Suppressor macrophage treated with lipopolysaccharide for 1 hour (primary cell): ENCODE data around the gene PBLD.
A peak's percentile ranks its signal among the peaks of the same experiment; 100 is the strongest.

Source experiments
- DNase-seq, 3 donors: peaks; one replicate each; pipeline ENCODE4 v3.0.0-alpha.2; 2020 to 2022

Gene PBLD

DNA sequence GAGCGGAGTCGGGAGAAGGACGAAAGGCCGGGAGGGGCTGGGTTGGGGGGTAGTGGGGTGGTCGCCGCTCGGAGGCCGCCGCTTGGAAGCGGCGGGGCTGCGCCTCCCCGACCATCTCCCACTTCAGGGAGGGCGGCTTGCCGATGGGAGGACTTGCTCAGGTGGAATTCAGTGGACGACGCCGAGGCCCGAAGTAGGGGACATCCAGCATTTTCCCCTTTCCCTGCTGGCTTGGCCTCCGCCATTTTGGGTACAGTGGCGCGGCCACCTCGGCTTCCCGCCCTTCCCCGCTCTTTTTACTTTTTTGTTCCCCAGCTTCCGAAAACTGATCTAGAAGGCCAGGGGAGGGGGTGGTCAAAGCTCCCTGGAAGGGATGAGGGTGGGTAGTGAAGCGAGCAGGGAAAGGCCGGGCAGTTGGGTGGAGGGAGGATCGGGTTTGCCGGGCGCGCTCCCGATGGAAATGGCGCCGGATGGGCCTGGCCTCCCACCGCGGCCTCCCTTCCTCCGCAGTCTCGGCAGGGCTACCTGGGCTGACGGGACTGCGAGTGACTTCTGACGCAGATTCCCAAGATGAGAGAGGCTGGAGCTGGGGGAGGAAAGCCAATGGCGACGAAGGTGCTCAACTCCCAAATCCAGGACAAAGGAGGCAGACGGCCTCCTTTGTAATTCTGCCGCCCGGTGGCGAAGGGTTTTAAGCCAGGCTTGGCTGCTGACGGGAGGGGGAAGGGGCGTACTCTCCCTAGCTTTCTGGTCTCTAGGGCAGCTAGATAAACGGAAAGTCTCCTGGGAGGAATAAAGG, at the start of gene PBLD:
Gene PBLD (minus strand): TSS at position 670 of the 799 bp plus-strand sequence. CDS start 26,084 bp downstream, outside the sequence.
- peak; percentile 72 to 83 (median 74) for DNase-seq

DNA sequence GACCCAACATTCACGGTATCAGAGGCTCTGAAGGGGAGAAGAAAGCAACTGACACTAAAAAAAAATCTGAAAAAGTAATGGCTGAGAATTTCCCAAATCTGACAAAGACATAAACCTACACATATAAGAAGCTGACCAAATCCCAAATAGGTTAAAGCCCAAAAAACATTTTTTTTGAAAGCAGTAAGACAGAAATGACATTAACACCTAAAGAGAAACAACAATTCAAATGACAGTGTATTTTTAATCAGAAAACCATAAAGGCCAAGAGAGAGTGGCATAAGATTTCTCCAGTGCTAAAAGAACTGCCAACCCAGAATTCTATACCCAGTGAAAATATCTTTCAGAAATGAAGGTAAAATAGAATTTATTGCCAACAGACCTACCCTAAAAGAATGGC, 38.9 kb upstream of the PBLD start:
- no peak for DNase-seq

DNA sequence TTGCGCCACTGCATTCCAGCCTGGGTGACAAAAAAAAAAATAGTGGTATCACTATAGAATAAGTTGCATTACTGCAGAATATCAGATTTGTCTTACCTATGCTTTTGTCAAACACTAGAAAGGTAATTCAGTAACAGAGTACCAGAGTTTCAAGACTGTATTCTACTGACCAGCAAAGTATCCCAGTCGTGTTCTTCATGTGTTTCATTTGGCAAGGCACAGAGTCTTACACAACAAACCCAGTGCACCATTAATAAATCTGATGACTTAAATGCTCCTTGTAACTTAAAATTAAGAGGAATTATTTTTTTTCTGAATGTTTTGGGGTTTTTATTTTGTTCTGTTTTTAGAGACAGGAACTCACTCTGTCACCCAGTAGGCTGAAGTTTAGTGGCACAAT, 34.4 kb upstream of the PBLD start:
- no peak for DNase-seq

DNA sequence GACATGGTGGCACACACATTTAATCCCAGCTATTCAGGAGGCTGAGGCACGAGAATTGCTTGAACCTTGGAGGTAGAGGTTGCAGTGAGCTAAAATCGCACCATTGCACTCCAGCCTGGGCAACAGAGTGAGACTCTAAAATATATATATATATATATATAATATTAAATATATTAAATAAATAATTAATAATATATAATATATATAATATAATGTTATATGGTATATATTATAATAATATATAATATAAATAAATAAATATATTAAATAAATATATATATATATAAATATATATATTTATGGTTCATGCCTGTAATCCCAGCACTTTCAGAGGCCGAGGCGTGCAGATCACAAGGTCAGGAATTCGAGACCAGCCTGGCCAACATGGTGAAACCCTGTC, 33.9 kb upstream of the PBLD start:
- no peak for DNase-seq

DNA sequence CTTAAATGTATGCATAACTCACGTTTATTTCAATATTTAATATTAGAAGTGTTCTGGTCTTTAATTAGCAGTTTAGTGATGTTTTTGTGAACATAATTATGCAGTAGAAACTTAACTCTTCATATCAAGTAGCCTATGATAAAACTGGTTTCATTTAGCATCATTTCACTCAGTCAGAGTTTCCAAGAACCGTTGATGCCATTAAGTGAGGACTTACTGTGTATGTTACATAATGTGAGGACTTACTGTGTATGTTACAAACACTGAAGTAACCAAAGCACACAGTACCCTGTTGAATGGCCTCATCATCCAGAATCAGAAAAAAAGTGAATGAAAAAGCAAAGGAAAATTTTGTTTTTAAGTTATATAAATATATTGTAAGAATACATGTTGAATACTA, 32.9 kb upstream of the PBLD start:
- no peak for DNase-seq

DNA sequence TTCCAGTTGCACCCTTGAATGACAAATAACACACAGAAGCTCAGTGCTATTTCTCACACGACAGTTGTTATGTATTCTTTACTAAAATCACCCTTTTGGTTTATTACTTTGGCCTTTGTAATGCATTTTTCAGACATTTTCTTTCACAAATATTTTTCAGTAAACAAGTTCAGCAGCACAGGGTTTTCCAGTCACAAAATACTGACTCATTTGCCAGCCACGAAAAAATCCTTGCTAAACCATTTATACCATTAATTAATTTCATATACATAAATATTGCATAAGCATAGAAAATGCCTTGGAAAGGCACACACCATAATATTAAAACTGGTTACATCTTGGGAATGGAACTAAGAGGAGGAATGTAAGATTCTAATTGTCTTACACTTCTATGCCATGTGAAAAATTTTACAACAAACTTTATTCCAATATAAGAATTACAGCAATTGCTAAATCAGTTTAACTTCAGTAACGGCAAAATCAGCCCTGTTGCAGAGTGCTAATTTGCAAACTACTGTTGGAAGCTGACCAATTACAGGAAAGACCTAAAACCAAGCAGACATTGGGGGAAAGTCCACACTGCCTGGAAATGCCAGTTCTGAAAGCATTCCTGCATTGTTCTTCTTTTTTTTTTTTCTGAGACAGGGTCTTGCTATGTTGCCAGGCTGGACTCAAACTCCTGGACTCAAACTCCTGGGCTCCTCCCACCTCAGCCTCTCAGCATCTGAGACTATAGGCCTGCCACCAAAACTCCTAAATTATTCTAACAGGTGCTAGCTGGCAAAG, 31.6 kb upstream of the PBLD start:
- no peak for DNase-seq

DNA sequence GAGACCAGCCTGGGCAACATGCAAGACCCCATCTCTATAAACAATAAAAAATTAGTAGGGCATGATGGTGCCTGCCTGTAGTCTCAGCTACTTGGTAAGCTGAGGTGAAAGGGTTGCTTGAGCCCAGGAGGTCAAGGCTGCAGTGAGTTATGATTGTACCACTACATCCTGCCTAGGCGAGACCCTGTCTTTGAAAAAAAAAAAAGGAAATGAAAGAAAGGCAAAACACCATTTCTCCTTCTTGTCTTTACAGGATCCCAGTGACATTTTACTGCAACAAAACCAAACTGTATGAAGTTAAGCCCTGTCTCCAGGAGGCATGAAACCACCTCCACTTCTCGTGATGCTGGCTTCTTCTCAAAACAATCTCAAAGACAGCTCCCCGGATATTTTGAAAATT, 29.9 kb upstream of the PBLD start:
- DNase-seq = no peak

DNA sequence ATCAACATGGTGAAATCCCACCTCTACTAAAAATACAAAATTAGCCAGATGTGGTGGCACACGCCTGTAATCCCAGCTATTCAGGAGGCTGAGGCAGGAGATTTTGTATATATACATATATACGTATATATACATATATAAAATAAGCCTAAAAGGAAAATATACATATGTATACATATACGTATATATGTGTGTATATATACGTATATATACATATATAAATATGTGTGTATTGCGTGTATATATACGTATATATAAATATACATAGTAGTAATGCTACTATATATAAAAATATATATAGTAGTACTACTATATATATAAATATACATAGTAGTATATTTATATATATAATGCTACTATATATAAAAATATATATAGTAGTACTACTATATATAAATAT, 26.5 kb upstream of the PBLD start:
- no peak for DNase-seq

DNA sequence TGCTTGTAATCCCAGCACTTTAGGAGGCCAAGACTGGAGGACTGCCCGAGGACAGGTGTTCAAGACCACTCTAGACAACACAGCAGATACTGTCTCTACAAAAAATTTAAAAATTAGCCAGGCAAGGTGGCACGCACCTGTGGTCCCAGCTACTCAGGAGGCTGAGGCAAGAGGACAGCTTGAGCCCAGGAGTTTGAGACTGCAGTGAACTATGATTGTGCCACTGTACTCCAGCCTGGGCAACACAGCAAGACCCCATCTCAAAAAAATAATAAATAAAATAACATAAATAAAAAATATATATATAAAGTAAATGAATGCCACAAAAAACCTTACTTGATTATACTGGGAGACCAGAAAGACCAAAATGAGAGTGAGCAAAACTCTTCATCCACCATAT, 20.8 kb upstream of the PBLD start:
- no peak for DNase-seq

DNA sequence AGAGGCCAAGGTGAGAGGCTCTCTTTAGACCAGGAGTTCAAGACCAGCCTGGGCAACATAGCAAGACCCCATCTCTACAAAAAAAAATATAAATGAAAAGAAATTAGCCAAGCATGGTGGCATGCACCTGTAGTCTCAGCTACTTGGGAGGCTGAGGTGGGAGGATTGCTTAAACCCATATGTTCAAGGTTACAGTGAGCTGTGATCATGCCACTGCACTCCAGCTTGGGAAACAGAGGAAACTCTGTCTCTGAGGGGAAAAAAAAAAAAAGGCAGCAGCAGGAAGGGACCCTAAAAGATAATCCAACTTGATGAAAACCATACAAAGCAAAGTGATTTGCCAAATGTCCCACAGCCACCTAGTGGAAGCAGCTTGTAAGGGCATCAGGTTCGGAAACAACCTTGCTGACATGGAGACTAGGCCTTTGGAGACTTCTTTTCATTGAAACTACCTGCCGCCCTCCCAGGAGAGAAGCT, 15.6 kb upstream of the PBLD start:
- peak; percentile 46 to 61 (median 51) for DNase-seq

DNA sequence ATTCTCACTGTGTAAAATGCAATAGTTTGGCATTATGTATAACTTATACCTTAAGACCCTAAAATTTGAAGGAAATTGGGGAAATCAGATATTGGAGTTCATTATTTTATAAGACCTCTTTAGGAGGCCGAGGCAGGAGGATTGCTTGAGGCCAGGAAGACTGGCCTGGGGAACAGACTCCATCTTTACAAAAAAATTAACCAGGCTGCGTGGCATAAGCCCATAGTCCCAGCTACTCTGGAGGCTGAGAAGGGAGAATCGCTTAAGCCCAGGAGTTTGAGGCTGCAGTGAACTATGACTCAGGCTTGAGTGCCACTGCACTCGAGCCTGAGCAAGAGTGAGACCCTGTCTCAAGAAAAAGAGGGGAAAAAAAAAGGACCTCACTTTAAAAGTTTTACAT, 14.0 kb upstream of the PBLD start:
- DNase-seq = no peak

DNA sequence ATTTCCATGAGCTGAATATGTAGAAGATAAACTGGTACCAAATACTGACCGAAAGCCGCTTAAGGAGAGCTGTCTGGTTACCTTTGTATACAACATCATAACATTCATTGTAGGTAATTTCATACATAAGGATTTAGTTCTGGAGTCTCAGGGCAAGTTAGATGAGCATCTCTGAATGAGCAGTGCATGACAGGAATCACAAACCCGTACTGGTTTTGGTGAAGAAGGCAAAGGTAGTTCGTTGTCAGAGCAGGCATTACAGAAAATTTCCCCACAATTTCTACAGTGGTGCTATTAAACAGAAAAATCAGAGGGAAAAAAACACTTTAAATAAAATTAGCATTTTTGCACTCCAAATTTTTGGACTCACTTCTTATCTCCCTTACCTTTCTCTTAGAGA, 12.9 kb upstream of the PBLD start:
- no peak for DNase-seq

DNA sequence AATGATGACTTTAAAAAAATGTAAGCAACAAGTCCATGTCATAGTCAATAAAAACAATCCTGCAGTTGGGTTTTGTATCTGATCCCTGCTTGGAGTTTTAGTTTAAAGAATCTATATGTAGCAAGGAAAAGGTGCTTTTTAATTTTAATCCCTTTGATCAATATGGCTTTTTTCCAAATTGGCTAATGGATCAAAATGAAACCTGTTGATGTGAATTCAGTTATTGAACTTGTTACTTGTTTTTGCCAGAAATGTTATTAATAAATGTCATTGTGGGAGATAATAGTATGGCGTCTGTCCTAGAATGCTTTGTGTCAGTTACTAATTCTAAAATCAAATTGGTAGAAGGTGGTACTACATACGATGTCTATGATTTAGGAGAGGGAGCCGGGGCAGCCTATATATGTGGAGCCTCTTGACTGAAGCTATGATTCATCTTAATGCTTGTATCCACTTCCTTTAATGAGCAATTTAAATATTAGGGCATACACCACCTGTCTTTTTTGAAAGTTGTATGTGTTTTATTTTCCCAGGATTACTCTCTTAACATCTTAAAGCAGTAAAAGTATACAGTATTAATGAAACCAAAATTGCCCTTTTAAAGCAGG, 10.3 kb upstream of the PBLD start:
- no peak for DNase-seq

DNA sequence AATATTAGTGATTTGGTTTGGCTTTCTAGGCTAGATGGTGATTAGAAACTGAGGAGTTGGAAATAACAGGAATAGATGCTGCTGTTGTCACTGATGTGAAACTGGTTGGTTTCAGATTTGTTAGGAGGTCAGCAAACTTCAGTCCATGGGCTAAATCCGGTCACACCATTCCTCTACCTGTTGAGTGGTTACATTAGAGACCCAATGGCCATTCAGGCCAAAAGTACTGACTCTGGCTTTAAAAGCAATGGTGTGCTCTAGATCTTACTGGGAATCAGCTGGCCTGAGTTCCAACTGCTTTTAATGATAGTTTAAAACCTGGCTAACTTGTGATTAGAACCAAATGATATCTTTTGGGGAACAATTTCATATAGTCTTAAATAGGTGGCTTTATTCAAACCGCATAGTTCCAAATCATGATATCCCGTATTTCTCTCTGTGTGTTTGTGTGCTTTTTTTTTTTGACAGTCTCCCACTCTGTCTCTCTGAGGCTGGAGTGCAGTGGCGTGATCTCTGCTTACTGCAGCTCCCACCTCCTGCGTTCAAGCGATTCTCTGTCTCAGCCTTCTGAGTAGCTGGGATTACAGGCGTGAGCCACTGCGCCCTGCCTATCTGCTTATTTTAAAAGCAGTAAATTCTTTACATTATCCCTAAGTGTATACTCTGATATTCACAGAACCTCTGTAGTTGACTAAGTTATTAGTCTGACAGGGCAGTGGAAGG, 7.8 kb upstream of the PBLD start:
- DNase-seq = no peak

DNA sequence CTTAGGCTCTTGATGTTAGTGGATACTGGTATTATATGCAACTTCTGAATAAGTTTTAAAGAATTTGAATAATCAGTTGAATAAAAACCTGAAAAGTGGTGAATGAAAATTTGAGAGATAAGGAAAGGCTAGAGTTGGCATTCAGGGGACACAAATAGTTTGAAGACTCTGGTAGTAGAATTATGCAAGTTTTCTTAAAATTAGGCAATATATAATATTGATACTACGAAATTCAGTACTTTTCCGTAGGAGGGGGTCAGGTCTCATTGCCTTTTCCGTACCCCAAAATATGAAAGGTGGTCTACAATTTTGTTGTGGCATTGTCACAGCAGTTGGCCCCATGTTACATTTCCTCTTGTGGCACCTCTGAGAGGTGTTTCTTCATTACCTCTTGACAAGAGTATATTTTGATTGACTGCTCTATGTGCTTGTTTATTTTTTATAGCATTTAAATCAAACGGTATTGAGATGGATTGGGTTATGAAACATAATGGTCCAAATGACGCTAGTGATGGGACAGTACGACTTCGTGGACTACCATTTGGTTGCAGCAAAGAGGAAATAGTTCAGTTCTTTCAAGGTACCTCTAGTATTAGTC, 4.1 kb upstream of the PBLD start:
- DNase-seq = no peak

DNA sequence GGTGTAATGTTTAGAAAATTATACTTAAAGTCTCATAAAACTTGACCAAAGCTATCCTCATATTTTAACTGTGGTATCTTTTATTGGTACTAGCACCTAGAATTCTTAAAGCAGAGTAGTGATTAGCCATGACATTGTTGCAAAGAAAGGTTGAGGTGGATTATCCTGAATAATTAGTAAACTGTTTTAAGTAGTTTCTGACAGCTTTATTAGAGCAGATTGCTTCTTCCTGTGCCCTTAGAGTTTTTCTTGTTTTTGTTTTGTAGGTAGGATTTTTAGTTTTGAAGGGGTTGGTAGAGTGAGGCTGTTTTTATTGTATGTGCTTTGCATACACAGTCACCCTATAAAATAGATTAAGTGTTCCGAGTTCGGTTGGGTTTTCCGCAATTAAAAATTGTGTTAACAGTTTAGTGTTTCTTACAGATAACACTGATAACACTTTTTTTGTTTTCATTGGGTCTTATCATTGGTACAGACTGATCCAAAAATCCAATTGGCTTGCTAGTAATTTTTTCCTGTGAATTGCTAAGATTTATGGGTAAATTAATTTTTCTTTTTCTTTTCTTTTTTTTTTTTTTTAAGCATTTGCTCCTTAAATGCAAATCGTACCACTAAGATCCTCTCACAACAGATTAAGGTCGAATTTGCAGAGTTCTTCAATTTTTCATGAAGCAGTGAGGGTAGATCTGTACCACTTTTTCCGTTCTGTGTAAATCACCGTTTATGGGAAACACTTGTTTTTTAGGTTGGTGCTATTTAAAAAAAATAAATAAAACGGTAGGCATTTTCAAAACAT, 2.1 kb upstream of the PBLD start:
- no peak for DNase-seq

DNA sequence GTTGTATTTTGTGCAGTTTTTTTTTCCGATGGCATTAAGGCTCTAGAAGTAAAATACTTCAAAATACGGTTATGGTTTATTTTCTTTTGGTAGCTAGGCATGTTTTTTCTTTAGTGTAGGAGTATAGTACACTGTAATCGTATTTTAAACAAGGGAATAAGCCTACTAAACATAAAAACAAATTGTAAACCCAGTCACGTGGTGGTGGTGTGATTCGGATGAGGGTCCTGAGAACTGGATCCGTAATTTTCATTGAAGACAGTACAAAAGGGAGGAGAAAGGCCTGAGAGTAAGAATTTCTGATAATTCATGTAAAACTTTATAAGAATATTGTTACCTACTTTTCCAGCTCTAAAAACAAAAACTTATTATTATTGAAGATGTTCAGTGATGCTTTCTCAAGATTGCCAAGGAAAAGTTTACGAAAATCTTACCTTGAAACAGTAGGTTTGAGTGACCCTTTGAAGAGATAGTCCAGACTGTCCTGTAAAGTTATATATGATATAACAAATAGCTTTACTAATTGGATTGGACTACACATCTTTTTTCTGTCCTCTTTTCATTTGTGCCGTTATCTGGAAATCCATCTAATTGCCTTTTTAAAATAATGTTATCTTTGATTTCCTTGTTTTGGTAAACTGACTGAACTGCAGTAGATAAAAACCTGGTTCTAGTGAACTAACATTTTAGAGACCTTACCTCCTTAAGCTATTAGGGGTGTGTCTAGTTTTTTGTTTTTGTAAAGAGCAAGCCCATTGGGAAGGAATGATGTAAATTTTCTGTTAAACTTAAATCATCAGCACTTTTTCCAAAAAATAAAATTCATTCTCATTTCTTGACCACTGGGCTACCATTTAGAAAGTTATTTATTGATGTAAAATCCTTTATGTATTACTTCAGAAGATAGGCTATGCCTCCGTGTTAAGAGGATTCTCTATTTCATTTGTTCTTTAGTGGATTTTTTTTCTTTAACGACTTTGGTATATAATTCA, 1.0 kb upstream of the PBLD start:
- no peak for DNase-seq

DNA sequence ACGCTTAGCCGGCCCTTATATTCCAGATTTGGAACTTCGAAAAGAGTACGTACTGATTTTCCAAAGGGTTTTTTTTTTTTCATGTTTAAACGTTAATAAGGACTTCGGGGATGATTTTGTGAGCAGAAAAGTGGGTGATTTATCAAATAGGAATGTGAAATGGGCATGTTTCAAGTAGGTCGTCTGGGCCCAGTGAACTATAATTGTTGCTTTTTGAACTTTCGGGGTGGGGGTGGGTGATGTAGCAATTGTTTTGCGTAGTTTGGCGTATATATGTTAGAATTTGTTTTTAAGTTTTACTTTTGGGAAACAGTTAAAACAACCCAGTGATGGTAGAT, 299 bp upstream of the PBLD start:
- no peak for DNase-seq

DNA sequence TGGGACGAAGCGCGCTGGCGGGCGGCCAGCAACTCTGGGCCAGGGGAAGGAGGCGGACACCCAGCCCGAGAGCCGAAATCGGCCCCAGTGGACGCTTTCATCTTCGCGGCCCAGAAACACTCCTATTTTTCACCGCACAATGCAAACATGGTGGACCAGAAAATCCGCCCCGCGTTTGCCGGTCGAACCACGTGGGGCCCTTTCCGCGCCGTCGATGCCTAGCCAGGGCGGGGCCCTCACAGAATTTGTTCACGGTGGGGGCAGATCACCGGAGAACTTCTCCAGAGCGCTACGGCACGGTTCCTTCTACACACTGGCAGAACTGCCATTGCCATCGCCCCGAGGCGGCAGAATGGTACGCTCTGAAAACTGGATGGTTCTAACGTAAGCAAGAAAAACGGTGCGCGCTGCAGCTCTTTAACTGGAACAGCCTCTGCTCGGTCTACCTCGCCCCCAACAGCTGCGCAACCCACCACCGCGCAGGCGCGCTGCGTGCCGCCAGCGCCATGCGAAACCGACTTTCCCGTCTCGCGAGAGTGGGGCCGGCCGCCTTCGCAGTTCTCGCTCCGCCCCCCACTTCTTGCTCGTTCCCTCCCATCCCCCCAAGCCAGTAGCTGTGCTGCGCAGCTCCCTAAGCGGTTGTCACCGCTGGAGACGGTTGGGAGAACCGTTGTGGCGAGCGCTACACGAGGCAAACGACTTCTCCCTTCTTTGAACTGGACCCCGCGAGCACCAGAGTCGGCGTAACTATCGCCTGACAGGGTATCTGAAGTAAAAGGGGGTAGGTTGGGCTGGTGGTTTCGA, 1.1 kb downstream of the PBLD start, which contains the start of gene HNRNPH3:
Gene HNRNPH3 (plus strand): TSS at position 610 of the 804 bp plus-strand sequence. CDS start 5,158 bp downstream, outside the sequence.
- DNase-seq = peak; percentile 99 to 100 (median 100)
